Glomerular endothelial cell (primary cell): ENCODE results near the gene SPG7. TPM values are rescaled to one million over a fixed set of nuclear protein-coding genes. Genes with fewer than 3 reads are reported as not detected.

Source experiments
- DNase-seq: peaks from one replicate; pipeline ENCODE4 v3.0.0-alpha.2; 2011; ENCODE audit warnings: low read depth, low spot score; ENCODE audit errors: extremely low read depth
- total RNA-seq: library from RNA; depleted of rRNA; stranded (reverse); fragments of >200 nt; gene quantifications from 2 replicates; pipeline ENCODE4 v1.2.3, GENCODE V29; 2015

The SPG7 gene
- total RNA-seq, 1 donor from 2014 or later = 210 TPM

DNA sequence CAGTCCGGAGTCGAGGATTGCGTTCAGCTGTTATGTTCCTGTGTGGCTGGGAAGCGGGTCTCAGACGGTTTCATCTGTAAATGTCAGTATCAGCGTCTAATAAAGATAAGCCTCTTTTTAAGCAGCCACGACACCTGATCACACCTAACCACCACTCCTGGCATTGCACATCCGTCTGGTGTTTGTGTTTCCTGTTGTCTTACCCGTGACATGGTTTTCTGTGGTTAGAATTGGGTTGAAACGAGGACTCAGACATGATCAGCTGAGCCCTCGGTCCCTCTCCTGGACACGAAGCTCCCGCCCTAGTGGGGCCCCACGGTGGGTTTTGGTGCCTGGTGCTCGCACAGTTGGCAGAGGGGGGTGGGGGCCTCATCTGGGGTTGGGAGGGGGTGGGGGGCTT, 85.6 kb downstream of the SPG7 start:
- DNase-seq = no peak

DNA sequence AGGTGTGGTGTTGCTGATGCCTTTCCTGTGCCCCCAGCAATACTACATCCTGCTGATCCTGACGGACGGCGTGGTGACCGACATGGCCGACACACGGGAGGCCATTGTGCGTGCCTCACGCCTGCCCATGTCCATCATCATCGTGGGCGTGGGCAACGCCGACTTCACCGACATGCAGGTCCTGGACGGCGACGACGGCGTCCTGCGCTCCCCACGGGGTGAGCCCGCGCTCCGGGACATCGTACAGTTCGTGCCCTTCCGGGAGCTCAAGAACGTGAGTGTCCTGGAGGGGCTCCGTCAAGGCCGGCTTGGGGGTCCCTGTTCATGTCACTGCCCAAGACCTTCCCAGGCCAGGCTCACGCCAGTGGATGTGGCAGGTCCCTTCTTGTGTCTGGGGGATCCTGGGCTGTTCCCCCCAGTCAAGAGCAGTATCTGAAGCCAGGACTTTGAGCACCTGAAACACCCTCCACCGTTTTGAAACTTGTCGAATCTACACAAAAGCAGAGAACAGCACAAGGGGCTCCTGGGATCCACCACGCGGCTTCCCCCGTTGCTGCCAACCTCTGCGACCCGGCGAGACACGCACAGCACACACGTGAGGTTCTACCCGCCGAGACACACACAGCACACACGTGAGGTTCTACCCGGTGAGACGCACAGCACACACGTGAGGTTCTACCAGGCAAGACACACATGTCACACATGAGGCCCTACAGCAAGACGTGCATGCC, 87.3 kb downstream of the SPG7 start:
- no peak for DNase-seq

DNA sequence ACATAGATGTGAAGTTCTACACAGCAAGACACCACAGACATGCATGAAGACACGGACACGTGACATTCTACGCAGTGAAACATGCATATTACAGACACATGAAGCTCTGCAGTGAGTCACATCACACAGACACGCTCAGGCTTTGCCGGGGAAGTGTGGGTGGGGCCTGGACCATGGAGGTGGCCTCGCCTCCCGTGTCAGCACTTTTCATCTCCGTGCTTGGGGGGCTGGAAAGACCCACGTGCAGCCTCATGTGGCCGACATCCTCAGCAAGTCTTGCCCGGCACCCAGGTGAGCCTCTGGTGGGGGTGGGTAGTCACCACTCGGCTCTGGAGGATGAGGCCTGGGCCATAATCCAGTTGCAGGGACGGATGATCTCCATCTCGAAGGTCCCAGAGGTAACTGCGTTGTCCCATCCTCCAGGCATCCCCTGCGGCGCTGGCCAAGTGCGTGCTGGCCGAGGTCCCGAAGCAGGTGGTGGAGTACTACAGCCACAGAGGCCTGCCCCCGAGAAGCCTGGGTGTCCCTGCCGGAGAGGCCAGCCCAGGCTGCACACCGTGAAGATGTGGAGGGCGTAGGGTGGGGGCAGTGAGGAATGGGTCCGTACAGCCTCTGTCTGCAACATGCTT, 88.0 kb downstream of the SPG7 start:
- no peak for DNase-seq

DNA sequence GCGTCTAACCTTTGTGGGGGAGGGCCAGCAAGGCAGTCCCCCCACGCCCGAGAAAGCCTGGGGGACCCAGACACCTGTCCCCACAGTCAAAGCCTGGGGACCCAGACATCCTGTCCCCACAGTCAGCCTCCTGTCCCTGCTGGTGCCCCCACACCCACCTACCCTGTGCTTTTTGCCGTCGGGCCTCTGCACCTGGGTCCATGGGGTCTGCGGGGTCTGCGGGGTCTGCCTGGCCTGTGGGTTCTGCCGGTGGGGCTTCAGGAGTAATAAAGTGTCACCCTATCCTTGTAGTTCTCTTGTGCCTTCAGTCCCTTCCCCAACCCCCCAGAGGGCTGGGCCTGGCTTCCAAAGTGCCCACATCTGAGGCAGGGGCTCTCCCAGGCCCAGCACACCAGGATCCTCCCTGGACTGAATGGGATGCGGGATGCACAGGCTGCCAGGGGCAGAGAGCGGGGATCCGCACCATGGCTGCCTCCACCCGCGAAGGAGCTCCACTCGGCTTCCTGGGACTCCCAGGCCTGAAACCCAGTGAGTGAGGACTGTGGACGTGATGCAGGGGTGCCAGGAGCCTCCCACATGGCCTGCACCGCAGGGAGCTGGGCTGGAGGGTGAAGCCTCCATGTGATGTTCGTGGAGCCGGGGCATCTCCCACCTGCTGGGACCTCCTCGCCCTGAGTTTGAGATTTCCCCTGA, 88.9 kb downstream of the SPG7 start:
- DNase-seq = no peak

DNA sequence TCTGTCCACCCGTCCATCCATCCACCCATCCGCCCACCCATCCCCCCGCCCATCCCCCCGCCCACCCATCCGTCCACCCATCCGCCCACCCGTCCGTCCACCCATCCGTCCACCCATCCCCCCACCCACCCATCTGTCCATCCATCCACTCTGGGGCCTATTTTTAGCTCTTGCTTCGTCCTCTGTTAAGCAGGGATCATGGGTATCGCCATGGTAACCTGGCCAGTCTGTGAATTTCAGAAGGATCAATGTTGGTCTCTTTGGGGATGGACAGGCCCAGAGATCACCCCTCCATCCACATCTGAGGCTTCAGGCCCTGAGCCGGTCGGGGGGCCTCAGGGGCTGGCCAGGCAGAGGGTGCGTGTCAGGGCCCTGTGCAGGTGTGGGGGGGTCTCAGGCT, 90.0 kb downstream of the SPG7 start:
- no peak for DNase-seq

DNA sequence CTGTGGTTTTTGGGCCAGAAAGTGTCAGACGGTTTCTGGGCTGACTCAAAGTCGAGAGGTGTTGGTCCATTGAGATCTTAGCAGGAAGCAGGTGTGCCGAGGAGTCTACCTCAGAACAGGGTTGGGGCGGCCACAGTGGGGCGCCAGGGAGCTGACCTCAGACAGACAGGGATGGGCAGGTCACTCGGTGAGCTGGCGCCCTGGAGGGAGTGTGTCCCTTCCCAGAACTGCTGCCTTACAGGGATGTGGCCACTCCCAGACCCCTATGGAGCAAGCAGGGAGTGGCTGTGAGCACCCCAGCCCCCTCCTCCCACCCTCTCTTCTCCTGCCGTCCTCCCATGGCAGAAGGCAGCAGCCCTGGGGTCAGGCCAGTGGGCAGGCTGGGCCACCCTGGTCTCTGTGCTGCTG, 91.3 kb downstream of the SPG7 start:
- no peak for DNase-seq

DNA sequence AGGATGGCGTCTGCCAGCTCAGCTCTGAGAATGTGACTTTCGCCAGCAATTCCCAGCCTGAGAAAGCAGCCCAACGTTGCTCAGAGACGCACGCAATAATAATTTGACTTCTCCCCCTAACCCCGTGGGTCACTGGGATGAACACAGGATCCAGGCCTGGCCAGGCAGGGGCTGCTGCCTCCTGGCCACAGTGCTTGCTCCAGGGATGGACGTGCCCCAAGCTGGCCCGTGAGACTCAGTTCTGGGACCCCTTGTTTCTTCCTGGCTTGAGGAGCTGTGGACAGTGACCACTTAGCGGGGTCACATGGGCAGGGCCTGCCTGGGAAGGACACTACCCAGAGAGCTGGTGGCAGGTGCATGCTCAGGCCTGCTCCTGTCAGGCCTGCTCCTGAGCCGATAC, 91.7 kb downstream of the SPG7 start:
- no peak for DNase-seq

DNA sequence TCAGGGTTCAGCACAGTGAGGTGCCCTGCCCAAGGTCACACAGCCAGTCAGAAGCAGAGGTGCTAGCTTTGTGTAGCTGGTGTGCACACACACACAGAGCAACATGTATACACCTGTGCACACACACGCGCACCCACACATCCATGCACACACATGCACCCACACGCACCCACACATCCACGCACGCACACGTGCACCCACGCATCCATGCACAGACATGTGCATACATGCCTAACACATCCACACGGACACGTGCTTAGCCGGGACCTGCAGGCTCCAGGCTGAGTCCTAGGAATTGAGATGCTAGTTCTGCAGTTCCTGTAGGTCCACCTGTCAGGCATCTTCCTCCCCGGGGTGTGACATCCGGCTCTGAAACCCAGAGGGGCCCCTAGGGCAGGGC, 92.2 kb downstream of the SPG7 start:
- DNase-seq = no peak

DNA sequence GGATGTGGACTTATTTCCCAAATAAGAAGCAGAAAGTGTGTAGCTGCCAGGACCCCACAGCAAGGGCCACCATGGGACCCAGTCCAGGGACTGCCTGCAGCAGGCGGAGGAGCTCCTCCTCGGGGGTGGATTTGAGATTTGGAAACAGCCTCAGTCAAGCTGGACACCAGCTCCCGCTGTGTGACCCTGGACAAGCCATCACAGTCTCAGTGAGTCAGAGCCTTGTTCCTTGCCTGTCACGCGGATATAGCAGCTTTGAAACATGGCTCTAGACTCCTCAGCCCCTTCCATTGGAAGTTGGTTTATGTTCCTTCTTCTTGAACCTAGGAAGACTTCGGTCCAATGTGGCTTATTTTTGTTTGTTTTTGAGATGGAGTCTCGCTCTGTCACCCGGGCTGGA, 92.8 kb downstream of the SPG7 start:
- no peak for DNase-seq

DNA sequence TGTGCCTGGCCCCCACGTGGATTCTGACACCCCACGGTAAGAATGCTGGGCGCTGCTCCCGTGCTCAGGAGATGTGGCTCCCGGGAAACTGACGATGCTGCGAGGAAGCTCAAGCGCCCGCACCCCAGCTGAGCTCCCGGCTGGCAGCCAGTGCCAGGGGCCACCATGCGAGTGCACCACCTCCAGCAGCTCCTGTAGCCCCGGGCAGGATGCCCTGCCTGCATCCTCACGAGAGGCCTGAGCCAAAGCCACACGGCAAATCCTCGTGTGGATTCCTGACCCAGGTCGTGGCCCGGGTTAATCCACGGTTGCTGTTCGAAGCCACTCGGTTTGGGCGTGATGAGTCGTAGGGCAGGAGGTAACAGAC, 93.7 kb downstream of the SPG7 start:
- no peak for DNase-seq

DNA sequence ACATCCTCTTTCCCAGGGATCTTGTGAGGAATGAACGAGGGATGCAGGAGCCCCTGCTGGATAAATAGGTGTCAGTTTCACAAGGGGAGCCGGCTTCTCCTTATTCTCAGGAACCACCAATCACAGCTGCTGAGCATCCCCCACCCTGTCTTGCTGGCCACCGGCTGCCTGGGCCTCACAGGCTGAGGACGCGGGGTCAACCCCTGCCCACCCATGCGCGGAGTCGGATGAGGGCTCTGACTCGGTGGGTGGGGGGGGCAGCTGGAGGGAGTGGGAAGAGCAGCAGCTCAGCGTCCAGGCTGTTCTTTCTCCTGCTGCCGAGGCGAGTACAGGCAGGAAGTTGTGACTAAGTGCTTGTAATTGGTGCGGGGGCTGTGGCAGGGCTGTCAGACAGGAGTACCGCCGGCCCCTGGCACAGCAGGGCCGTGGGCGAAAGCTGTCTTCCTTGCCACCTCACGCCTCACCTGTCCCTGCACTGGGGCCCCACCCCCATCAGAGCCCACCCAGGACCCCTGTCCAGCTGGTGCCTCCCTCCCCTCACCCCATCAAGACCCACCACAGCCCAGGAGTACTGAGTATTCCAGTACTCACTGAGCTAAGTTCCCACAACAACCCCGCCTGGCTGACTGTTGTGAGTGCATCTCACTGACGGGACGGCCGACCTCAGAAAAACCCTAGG, 94.2 kb downstream of the SPG7 start:
- DNase-seq = no peak

DNA sequence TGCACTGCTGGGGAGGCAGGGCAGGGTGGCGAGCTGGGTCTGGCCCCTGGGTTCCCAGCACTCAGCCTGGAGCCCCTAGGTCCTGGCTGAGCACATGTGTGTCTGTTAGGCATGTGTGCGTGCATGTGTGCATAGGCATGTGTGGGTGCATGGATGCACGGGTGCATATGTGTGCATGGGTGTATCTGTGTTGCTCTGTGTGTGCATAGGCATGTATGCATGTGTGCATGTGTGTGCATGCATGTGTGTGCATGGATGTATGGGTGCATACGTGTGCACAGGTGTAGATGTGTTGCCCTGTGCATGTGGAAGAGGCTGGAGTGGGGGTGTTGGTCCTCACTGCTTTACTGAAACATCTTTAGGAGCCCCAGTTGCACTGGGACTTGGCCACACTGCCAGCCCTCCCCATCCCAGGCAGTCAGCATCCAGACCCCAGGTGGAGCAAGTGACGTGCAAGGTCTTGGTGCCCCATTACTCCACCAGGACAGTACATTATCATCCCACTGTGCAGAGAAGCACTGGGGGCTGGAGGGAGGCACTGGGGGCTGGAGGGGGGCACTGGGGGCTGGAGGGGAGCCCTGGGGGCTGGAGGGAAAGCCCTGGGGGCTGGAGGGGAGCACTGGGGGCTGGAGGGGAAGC, 94.9 kb downstream of the SPG7 start:
- DNase-seq = no peak

DNA sequence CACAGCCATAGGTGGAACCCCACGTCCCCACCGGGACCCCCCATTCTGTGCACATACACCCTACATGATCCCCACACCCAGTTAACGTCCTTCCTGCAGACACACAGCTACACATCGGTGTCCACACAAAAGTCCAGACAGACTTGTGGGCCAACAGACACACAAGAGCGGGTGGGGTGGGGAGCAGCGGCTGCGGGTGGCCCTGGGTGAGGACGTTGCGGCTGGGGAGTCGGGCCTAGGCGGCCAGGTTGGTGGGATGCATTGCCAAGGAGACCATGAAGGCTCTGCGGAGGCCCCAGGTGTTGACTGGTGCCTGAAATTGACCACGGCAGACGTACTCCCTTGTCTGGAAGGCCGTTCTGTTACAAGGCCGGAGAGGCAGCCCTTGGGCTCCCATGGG, 96.6 kb downstream of the SPG7 start:
- no peak for DNase-seq

DNA sequence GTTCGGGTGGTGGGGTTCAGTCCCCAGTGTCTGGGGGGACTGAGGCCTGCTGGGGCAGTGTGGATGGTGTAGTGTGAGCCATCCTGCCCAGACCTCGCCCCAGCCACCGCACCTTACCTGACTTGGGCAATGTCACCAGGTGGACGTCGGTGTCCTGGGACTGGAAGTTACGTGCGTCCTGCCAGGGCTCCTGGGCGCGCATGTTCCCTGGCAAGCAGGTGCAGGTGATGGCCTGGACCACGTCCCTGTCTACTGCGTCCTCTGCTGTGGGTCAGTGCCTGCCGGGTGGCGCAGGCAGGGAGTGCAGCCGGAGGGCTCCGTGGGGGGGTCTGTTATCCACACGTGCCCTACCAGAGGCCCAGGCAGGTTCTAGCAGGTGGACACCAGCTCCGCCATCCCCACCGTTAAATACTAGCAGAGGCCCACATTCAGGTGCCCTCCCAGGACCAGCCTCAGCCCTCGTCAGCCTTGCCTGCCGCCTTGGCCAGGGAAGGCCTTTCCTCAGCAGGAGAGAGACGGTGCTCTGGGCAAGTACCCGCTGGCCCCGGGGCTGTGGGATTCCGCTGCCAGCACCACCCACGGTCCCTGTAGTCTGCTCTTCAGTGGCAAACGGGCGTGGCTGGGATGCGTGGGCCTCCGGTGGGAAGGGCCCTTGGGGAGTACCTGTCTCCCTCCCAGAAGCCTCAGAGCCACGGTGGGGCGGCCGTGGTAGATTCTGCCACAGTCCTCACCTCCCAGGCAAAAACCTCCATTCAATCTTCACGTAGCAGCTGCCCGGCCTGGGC, 97.2 kb downstream of the SPG7 start:
- no peak for DNase-seq

DNA sequence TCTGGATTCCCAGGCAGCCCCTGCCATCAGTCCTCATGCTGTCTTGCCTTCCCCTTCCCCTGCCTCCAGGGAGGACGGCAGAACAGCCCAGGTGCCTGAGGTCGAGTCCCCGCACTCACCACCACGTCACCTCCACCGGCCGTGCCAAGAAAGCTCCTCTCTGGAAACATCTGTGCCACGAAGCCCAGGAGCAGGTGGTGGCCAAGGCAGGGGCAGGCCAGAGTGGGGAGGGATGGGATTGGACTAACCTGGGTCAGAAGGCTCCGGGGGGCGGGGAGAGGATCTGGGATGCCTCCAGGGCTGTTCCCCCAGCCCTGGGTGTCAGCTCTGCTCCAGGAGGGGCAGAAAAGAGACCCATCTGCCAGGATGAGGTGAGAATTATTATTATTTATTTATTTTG, 97.8 kb downstream of the SPG7 start:
- no peak for DNase-seq

Other genes with a start within 250 kb of the SPG7 start
- 113 and 178 TPM in 2 replicates for gene ANKRD11, start 17.8 kb upstream of the SPG7 start, total RNA-seq
- gene RPL13, start 52.3 kb downstream of the SPG7 start, total RNA-seq = 4,854 and 6,899 TPM in 2 replicates
- 6.1 and 34.4 TPM in 2 replicates for gene CPNE7, start 67.4 kb downstream of the SPG7 start, total RNA-seq
- gene DPEP1, start 105.2 kb downstream of the SPG7 start, total RNA-seq = 1.8 TPM in 1 of 2 replicates, not detected in the other
- gene CHMP1A, start 149.3 kb downstream of the SPG7 start, total RNA-seq = 107 and 121 TPM in 2 replicates
- 8.3 and 10.0 TPM in 2 replicates for gene SPATA33, start 149.4 kb downstream of the SPG7 start, total RNA-seq
- gene CDK10, start 178.3 kb downstream of the SPG7 start, total RNA-seq = 36.9 and 52.9 TPM in 2 replicates
- gene SPATA2L, start 193.3 kb downstream of the SPG7 start, total RNA-seq = 22.1 and 32.7 TPM in 2 replicates
- 10.5 and 16.9 TPM in 2 replicates for gene VPS9D1, start 212.5 kb downstream of the SPG7 start, total RNA-seq
- gene ZNF276, start 213.1 kb downstream of the SPG7 start, total RNA-seq = 13.2 and 33.8 TPM in 2 replicates